OCI-LY1 (cell line): ENCODE measurements around the gene TM4SF4.

ENCODE experiments used
- EZH2 ChIP-seq: fragments of 200-600 bp; sonication (generic), shearing (Covaris generic); IDR thresholded peaks from 2 replicates; pipeline ENCODE4 v1.8.0; 2017; ENCODE audit warnings: borderline replicate concordance, mixed run types, mild to moderate bottlenecking, antibody characterized with exemption, low read length, moderate library complexity, mixed read lengths
- TF ChIP-seq, protein P1 (sequence below): fragments of 200-600 bp; sonication (generic), shearing (Covaris generic); IDR thresholded peaks from 2 replicates; pipeline ENCODE4 v1.5.1; 2017; ENCODE audit warnings: mild to moderate bottlenecking, antibody characterized with exemption, low read length, moderate library complexity, mixed read lengths

GRCh38 chr3:149507491-149508324 lies 33.2 kb downstream of the TM4SF4 start:
- TF ChIP-seq, protein P1, sequence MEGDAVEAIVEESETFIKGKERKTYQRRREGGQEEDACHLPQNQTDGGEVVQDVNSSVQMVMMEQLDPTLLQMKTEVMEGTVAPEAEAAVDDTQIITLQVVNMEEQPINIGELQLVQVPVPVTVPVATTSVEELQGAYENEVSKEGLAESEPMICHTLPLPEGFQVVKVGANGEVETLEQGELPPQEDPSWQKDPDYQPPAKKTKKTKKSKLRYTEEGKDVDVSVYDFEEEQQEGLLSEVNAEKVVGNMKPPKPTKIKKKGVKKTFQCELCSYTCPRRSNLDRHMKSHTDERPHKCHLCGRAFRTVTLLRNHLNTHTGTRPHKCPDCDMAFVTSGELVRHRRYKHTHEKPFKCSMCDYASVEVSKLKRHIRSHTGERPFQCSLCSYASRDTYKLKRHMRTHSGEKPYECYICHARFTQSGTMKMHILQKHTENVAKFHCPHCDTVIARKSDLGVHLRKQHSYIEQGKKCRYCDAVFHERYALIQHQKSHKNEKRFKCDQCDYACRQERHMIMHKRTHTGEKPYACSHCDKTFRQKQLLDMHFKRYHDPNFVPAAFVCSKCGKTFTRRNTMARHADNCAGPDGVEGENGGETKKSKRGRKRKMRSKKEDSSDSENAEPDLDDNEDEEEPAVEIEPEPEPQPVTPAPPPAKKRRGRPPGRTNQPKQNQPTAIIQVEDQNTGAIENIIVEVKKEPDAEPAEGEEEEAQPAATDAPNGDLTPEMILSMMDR = no peak
- TF ChIP-seq EZH2 = no peak
